ENCODE data around the gene TMC8.

The TMC8 gene

DNA sequence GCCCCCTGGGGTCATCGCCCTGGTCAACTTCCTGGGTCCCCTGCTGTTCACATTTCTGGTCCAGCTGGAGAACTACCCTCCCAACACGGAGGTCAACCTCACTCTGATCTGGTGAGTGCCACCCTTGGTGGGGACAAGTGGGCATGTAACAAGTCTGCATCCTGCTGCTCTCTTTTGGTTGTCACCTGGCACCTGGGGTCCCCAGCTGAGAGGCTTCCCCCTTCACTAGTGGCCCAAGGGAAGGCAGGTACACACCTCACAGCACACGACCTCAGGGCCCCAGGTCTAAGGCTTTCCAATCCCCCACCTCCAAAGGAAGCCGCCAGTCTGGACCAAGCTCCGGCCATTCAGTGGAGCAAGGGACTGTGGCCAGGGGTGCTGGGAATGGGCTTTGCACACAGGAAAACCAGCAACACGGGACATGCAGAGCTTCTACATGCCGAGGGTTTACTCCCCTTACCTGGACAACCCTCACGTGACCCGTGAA lies 4.4 kb downstream of the TMC8 start:
- TF ChIP-seq, protein P1, sequence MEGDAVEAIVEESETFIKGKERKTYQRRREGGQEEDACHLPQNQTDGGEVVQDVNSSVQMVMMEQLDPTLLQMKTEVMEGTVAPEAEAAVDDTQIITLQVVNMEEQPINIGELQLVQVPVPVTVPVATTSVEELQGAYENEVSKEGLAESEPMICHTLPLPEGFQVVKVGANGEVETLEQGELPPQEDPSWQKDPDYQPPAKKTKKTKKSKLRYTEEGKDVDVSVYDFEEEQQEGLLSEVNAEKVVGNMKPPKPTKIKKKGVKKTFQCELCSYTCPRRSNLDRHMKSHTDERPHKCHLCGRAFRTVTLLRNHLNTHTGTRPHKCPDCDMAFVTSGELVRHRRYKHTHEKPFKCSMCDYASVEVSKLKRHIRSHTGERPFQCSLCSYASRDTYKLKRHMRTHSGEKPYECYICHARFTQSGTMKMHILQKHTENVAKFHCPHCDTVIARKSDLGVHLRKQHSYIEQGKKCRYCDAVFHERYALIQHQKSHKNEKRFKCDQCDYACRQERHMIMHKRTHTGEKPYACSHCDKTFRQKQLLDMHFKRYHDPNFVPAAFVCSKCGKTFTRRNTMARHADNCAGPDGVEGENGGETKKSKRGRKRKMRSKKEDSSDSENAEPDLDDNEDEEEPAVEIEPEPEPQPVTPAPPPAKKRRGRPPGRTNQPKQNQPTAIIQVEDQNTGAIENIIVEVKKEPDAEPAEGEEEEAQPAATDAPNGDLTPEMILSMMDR (conservative IDR thresholded peaks at IDR 0.05), result no peak
- TF ChIP-seq ZFX (IDR thresholded peaks at IDR 0.05), result no peak
- no peak overlapping the region for H3K27ac ChIP-seq

DNA sequence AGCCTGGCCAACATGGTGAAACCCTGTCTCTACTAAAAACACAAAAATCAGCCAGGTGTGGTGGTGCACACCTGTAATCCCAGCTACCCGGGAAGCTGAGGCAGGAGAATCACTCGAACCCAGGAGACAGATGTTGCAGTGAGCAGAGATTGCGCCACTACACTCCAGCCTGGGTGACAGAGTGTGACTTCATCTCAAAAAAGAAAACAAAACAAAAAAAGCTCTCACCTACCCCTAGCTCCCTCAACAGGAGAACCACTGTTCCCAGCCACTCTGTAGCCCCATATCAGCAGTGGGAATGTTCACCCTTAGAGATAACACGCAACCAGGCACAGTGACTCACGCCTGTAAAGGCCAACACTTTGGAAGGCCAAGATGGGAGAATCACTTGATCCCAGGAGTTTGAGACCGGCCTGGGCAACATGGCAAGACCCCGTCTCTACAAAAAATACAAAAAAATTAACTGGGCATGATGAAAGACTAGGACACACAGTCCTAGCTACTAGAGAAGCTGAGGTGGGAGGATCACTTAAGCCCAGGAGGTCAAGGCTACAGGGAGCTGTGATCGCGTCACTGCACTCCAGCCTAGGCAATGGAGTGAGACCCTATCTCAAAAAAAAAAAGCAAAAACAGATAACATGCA lies 5.4 kb downstream of the TMC8 start:
- TF ChIP-seq ZFX (IDR thresholded peaks at IDR 0.05), result no peak
- TF ChIP-seq, protein P1 (conservative IDR thresholded peaks at IDR 0.05), result no peak
- H3K27ac ChIP-seq, result no peak overlapping the region

DNA sequence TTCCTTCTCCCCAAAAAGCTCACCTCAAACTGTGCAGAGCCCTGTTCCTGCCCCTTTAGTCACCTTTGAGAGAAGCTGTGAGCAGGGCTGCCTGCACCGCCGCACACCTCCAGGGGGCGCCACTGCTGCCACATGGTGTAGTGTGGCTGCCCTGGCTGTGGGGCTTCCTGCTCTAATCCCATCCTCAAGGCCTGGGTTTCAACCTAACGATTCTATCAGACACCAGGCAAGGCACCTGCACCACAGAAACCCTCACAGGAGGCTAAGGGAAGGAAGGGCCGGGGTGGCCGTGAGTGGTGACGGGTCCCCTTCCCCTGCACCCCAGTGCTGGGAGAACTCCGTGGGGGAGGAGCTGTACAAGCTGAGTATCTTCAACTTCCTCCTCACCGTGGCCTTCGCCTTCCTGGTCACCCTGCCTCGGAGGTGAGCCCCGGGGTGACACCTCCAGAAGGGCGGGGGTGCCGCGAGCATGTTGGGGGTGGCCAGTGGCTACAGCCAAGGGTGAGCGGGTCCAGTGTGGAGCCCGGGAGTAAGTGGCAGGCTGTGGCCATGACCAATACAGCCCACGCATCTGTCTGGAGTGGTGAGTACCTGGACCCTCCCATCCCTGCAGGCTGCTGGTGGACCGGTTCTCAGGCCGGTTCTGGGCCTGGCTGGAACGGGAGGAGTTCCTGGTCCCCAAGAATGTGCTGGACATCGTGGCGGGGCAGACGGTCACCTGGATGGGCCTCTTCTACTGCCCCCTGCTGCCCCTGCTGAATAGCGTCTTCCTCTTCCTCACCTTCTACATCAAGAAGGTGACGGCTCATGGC lies 7.0 kb downstream of the TMC8 start:
- H3K27ac ChIP-seq, result no peak overlapping the region

DNA sequence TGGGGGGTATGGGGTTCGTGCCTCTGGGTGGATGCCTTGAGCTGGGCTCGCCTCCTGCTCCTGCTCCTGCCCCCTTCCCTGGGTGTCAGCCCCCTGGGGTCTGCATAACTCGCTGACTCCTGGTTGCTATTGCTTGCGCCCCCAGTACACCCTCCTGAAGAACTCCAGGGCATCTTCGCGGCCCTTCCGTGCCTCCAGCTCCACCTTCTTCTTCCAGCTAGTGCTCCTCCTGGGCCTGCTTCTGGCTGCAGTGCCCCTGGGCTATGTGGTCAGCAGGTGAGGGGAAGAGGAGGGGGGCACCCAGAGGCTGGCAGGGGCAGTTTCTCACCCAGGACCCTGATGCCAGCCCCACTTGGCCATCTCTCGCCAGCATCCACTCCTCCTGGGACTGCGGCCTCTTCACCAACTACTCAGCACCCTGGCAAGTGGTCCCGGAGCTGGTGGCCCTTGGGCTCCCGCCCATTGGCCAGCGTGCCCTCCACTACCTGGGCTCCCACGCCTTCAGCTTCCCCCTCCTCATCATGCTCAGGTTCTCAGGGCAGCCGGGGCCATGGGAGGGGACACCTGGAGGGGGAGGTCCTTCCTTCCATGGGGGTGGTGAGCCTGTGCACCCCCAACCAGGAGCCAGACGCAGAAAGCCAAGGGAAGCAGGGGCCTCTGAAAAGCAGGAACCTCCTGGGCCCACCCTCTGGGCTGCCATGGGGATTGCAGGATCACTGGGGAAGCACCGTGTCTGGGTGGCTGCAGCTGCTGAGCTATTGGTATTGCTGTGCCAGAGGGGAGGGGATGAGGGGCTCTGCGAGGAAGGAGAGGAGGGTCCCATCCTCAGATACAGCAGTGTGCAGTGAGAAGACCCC lies 7.9 kb downstream of the TMC8 start:
- TF ChIP-seq, protein P1 (conservative IDR thresholded peaks at IDR 0.05), result no peak
- no peak for TF ChIP-seq ZFX (IDR thresholded peaks at IDR 0.05)
- no peak overlapping the region for H3K27ac ChIP-seq

More for the DNA sequence above, 7.0 kb downstream of the TMC8 start:
- TF ChIP-seq ZFX (IDR thresholded peaks at IDR 0.05), result no peak
- TF ChIP-seq, protein P1 (conservative IDR thresholded peaks at IDR 0.05), result peak; percentile 73

DNA sequence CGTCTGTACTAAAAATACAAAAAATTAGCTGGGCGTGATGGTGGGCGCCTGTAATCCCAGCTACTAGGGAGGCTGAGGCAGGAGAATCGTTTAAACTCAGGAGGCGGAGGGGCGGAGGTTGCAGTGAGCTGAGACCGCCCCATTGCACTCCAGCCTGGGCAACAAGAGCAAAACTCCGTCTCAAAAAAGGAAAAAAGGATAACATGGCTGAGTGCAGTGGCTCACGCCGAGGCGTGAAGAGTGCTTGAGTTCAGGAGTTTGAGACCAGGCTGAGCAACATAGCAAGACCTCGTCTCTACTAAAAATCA lies 9.2 kb downstream of the TMC8 start:
- peak overlapping the region; percentile 30; the same call in 1 of the 2 replicates for H3K27ac ChIP-seq

DNA sequence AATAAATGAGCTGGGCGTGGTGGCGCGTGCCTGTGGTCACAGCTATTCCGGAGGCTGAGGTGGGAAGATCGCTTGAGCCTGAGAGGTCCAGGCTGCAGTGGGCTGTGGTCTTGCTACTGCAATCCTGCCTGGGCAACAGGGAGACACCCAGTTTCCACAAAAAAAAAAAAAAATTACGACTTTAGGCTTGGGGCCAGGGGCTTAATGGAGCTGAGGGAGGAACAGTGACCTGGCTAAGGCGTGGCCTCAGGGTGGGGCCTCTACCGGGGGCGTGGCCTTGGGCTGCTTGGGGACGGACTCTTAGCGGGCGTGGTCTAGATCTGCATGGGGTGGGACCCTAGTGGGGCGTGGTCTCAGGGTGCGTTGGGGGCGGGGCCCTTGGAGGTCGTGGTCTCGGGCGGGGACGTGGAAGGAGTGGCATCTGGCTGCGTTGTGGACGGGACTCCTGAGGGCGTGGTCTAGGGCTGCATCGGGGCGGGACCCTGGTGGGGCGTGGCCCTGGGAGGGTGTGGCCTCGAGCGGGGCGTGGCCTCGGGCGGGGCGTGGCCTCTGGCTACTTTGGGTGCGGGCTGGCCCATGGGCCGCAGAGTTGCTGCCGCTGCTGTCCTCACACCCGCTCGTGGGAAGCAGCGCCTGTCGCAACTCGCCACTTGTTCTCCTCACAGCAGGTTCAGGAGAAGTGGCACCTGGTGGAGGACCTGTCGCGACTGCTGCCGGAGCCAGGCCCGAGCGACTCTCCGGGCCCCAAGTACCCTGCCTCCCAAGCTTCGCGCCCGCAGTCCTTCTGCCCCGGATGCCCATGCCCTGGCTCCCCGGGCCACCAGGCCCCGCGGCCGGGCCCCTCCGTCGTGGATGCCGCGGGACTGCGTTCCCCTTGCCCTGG lies 9.8 kb downstream of the TMC8 start:
- TF ChIP-seq, protein P1 (conservative IDR thresholded peaks at IDR 0.05), result no peak
- no peak for TF ChIP-seq ZFX (IDR thresholded peaks at IDR 0.05)
- peak overlapping the region; percentile 39; the same call in 1 of the 2 replicates for H3K27ac ChIP-seq
